ENCODE measurements around the gene CDKL5. TPM values are rescaled to one million over a fixed set of nuclear protein-coding genes. Genes with fewer than 3 reads are reported as not detected.
"Not testable (repeated sequence)": the region's sequence is repeated elsewhere in the genome, so short reads cannot be mapped to it uniquely, and the experiment has no call there.

The CDKL5 gene
- total RNA-seq, 1 experiment from 2014 or later = 2.9 TPM

DNA sequence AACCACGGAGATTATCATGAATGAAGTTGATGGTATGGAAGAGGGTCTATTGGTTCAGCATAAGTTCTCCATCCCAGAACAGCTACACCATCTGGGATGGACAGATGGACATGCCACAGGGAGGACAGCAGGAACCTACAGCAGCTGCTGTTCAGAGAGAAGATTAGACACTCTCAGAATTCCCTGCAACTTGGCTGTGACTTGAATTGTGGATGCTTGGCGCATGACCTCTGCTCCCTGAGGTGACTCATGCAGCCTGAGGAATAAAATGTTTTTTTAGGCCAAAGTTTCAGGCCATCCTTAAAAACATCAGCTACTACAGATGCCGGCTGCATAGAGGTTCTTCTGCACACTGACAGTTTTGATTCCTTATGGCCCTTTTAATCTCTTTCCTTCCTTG, 149.2 kb downstream of the CDKL5 start:
- peak; percentile 3 for DNase-seq (ENCODE audit: low spot score)

DNA sequence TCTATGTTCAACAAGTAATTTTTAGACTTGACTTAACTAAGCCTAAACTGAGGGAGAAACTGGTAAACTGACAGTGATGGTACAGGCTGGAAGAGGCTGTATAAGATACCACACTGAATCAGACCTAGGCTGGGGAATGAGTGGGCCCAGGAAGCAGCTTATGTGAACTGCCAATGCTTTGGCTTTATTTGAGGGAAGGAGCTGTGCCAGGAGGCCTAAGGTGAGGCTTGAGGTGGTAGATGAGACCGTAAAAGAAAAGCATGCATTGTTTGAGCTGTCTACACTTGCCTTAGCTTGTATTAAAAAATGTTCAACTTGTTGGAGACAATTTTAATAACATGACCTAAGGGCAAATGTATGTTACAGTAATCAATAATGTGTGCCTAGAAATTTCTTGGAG, 150.3 kb downstream of the CDKL5 start:
- DNase-seq (ENCODE audit: low spot score) = no peak

DNA sequence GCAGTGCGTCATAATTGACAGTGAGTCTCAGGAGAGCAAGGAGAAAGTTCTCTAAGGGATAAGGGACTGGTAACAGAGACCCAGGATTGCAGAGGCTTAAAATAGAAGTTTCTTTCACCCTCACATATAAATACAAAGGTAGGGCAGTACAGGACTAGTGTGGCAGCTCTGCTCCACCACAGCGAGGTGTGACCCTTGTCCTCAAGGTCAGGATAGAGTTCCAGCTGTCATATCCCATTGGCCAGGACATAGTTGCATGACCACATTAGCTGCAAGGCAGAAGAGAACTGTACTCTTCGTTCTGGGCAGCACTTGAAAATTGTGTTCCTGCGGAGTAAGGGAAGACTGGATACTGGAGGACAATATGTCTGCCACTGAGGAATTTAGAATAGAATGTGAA, 152.0 kb downstream of the CDKL5 start:
- no peak for DNase-seq (ENCODE audit: low spot score)

DNA sequence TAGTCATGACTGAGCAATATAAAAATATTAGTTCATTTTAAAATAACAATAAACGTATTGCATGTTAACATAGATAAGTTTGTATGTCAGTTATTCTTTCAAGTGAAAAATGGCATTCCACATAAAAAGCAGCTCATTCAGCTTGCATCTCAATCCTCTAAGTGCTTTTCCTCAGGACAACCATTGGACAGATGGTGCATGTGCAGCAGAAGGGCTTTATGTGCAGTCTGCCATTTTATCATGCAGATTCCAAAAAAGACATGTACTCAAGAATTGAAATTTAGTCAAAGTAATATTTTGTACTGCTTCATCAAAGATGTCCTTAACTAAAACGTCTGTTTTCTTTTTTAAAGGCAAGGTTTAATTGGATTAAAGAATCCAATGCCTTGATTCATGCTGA, 153.1 kb downstream of the CDKL5 start:
- no peak for DNase-seq (ENCODE audit: low spot score)

DNA sequence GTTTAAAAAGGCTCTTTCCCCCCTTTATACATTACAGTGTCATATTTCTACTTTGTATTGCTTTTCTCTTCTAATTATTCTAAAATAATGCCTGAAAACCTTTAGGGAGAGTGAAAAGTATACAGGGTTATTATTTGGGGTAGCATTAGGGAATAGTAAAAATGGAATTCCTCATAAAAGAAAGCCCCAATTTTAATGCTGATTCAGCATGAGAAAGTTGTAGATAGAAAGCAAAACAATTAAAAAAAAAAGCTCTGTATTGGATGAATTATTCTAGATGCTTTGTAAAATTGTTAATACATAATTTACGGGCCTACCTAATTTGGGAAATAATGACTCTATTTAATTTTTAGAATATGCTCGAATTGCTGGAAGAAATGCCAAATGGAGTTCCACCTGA, 154.1 kb downstream of the CDKL5 start:
- DNase-seq (ENCODE audit: low spot score) = no peak

DNA sequence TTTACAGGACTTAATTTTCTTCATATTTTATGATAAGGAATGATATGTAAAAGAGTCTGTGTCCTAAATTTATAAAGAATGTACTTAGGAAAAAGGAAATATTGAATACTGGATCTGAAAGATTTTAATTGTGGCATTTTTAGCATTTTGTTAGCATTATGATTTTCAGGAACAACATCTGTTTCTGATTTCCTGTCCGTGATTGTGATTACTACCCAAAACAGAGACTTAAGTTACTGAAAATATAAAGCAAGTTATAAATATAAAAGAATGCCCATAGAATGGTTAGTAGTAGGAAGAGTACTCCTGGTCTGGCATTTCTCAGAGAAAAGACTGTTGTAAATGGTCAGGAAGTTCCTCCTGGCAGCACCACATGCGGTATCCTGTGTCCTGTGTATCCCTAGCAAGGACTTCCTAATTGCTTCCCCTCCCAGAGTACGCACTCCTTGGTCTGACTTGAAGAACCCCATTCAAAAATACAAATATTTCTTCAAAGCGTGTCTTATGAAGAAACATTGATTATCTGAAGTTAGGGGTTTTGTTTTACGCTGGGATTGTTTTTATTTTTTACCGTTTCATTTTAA, 157.6 kb downstream of the CDKL5 start:
- no peak for DNase-seq (ENCODE audit: low spot score)

DNA sequence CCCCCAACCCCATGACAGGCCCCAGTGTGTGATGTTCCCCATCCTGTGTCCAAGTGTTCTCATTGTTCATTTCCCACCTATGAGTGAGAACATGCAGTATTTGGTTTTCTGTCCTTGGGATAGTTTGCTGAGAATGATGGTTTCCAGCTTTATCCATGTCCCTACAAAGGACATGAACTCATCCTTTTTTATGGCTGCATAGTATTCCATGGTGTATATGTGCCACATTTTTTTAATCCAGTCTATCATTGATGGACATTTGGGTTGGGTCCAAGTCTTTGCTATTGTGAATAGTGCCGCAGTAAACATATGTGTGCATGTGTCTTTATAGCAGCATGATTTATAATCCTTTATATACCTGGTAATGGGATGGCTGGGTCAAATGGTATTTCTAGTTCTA, 163.9 kb downstream of the CDKL5 start:
- DNase-seq (ENCODE audit: low spot score) = not testable (repeated sequence)

DNA sequence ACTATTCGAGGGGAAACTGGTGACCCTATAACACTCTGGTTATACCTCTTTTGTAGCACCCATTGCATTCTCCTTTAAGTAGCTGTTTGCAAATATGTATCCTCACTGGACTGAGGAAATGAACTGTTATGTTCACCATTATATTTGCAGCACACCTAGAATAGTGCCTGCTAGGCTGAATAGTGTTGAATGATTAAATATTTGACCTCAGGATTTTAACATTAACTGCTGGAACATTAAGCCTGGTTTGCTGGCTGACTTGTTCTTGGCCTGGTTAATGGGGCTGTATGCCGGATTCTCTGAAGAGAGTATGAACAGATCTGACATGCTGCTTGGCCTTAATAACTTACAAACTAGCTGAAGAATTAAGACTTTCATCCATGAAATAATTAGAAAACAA, 166.4 kb downstream of the CDKL5 start:
- no peak for DNase-seq (ENCODE audit: low spot score)

DNA sequence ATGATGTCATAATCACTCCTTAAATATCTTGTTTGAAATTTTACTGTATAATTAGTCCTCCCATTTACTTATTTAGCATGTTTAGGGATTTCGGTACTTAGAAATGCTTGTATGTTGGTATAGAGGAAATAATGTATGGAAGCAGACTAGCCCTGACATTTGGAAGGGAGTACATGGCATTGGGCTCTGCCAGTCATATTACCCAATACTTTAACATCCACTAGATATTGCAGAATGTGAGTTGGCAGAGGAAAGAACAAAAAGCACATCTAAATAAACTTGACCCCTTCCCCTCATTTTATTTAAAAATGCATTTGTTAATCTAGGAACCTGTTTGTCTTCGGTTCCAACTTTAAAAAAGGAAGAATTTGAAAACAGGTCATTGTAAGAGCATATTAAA, 168.7 kb downstream of the CDKL5 start:
- DNase-seq (ENCODE audit: low spot score) = no peak

DNA sequence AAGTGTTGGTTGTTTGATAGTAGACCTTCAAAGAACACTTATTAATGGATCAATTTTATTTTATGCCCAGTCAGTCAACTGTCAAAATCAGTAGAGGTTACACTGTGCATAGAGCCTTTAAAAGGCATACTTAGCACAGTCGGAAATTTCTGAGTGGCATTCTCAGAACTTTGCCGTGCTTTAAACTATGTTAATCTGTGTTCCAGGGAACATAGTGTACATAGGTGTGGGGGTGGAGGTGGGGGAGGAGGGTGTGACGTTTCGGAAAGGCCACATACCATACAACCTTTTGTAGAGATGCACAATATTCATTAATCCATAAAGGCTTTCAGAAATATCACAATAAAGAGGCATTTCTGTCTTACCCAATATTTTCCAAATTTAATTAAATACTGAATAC, 170.7 kb downstream of the CDKL5 start:
- DNase-seq (ENCODE audit: low spot score) = no peak

DNA sequence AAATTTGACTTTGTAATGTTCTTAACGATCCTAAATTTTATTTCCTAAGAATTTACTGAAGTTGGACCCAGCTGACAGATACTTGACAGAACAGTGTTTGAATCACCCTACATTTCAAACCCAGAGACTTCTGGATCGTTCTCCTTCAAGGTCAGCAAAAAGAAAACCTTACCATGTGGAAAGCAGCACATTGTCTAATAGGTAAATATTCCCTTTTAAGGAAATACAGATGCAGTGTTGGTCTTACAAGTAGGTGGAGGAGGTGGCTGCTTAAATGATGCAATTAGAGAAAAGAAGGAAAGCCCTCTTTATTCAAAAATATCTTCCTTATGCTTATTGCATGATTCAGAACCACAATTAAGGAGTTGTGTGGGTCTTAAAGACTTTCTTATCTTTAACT, 173.0 kb downstream of the CDKL5 start:
- peak; percentile 10 for DNase-seq (ENCODE audit: low spot score)

DNA sequence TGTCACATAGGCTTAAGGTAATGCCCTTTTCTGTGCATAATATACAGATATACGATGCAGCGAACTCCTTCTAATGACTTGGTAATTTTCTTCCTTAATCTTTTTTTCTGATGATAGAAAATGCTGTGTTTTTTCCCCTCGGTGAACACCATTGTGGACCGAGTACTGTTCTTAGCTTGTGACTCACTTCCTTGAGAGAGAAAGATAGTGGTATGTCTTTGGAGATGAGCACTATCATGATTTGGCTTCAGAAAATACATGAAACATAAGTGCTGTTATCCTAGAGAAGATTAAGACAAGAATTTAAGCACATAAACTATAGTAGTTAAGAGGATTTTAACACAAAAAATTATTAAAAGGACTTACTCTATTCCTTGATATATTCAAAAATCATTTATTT, 182.6 kb downstream of the CDKL5 start:
- no peak for DNase-seq (ENCODE audit: low spot score)

DNA sequence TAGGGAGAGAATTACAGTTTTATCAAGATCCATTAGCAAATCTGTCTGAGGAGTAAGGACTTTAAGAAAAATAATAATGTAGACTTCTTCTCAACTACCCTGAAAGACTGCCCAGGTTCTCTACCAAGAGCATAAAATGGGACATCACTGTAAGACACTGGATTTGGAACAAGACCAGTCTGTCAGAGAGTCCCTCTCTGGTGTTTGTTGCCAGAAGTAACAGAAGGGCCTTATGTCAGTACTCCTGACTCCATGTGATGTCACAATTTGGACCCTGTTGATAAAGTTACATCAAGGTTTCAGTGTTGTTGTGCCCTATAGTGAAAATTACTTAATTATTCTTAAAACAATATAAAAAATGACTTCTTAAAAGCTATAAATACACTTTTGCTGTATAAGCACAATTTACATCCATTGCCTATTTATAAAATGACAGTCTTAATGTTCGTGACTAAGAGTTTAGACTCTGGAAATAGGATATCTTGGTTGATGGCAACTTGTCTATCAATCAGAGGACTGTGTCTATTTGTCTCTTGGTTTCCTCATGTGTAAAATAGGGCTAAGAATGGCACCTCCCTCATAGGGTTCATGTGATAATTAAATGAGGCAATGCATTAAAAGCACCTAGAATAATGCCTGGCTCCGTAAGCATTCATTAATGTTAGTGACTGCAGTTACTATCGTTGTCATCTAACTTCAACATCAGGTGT, 188.7 kb downstream of the CDKL5 start:
- no peak for DNase-seq (ENCODE audit: low spot score)

DNA sequence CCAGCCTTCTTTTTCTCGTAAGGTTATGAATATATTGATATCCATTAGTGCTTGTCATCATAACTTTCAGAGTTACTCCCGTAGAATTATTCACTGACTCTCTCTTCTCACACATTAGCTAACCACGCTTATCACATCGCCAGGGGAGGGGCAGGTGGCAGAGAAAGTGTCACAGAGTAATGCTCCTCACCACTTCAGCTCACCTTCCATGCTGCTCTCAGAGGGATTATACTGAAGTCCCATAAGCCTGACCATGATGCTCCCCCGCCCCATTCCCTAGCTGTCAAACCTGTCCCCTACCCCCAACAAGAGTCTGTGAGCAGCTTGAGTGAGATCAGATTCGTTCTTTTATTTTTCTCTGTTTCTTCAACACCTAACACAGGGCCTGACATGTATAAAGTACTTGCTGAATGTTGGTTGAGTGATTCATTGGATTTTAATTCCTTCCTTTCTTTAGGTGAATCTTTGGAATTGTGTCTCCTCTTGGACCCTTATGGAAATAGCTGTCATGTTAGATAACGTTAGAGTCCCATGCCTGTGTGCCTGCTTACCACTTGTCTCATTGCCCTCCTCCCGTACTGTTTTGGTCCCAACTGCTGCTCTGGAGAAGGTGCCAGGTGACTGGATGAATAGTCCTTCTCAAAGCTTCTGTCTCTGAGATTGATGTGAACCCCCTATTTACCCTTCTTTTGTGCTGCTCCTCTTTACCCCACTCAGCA, 191.4 kb downstream of the CDKL5 start:
- no peak for DNase-seq (ENCODE audit: low spot score)

DNA sequence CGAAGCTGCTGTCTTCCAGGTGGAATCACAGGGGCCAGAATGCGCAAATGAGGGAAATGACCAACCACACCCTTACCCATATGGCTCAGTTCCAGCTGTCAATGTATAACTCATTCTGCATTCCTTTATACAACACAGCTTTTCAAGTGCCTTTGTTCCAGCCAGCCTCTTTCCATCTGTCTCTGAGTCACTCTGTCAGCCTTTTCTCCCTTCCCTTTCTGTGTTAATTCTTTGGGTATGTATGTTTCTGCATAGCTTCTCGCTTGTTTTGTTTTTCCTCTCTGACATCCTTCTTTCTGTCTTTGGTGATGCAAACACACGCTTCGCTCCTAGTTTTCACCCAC, 192.0 kb downstream of the CDKL5 start:
- DNase-seq (ENCODE audit: low spot score) = peak; percentile 12

DNA sequence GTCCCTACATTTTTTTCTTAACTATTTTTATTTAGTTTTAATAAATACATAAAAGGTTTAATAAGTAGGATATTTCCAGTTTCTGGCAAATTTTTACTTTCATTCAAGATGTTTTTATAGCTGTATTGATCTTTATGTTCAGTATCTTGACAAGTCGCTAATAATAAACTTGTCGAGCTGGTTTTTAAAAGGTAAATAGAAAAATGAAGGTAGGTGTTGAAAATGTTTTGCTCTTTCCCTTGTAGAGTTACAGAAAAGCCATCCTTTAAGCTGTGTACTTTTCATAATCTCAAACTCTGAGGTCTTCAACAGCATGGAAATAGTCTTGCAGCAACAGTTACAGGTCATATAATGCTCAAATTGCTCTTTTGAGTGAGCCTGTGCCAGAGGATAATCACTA, 193.9 kb downstream of the CDKL5 start:
- DNase-seq (ENCODE audit: low spot score) = no peak

DNA sequence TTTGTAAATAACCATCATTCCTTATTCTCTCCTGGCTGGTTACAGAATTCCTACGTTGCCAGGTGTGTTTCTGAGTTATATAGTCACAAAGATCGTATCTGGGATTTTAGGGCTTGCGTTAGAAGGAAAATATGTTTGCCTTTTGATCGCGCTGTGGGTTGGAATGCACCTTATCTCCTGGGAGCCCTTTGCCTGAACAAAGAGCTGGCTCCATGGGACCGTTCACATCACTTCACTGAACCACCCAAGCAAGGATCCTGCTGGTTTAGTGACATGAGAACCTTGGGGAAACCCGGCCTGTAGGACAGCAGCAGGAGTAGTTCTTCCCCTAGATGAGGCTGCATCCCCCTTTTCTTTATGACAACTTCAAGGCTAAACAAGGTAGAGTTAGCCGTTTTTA, 194.9 kb downstream of the CDKL5 start:
- DNase-seq (ENCODE audit: low spot score) = no peak

DNA sequence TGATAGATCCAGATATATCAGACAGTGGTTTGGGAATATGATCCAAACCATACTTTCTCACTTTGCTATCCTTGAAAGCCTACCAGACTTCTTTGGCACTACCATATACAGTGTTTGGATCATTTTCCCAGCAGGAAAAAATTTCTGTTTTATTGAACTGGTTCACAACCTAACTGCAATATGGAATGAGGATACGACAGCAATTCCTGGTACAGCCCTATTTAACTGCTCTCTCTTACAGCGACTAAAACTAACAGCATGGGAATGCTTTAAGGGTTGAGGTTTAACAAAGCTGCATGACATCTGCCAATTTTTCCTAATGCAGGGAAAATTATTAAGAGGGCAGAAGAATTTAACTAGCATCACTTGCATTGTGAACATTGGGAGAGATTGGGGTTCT, 199.2 kb downstream of the CDKL5 start:
- no peak for DNase-seq (ENCODE audit: low spot score)

DNA sequence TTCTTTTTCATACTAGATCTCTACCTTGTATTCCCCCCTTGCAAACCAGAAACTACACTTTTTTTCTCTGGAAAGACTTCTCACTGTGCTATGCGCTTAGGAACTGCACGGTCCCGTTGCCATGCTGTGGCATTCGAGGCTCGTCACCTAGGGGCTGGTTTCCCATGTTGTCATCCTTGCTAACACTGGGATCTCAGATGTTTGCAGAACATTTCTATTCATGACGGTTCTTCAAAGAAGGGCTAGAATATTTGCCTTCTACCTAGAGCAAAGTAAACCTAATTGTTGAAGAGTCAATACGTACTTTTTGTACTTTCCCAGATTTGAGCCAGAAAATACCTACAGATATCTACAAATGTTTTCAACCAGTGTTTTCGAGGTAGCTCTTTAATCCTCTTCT, 205.5 kb downstream of the CDKL5 start:
- DNase-seq (ENCODE audit: low spot score) = no peak

DNA sequence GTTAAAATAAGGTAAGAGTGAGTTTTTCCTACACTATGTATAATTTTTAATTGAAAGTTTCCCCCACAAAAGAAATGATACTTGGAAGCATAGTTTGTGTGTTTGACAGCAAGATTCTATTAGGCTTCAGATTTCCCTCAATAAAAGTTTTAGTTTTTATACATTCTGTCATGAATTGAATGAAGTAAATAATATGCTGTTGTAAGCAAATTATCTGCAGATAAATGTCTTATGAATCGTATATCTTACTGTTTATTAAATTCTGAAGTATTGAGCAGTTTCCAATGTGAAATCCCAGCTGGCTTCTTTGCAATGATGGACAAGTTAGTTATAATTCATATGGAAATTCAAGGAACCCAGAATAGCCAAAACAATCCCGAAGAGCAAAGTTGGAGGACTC, 213.0 kb downstream of the CDKL5 start:
- no peak for DNase-seq (ENCODE audit: low spot score)

DNA sequence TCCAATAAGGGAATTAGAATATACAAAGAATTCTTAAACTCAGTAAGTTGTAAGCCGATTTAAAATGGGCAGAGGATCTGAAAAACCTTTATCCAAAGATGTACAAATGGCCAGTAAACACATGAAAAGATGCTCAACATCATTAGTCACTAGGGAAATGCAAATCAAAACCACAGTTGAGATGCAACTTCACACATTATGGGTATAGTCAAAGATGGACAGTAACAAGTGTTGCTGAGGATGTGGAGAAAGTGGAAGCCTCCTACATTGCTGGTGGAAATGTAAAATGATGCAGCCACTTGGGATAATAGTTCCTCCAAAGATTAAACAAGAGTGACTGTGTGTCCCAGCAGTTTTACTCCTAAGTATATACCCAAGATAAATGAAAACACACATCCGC, 213.9 kb downstream of the CDKL5 start:
- DNase-seq (ENCODE audit: low spot score) = no peak

DNA sequence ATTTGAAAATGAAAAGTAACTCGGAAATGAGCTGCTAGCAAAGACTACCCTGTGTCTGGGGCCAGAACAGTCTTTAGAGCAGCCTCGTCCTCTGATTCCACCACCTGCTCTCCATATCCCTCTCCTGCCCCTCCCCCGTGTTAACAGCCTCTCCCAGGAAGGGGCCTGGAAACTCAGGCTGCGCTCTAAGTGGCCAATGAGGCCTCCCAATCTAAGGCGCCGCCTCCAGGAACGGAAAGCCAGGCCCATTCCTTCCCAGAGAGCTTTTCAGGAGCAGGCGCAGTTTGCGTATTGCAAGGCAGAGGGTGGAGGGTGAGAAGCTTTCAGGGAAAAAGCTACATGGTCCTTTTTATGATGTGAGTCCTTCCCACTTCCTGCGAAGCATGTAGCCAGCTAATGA, 215.3 kb downstream of the CDKL5 start:
- no peak for DNase-seq (ENCODE audit: low spot score)

DNA sequence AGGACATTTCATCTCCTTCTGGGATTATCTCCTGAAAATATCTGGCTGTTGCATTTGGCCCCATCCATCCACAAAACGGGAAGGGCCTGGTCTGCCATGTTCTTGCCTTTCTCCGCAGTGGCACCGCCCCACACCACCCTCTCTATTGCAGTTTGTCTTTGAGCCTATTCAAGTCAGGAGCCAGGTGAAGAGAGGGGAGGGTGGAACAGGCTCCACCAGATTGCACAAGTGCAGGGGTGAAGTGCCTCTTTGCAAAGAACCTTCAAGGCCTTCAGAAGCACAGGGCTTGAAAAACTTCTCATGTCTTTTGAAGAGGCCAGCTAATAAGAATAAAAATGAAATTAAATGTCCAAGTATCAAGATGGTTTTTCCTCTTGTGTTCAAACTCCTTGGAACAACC, 217.8 kb downstream of the CDKL5 start:
- no peak for DNase-seq (ENCODE audit: low spot score)

DNA sequence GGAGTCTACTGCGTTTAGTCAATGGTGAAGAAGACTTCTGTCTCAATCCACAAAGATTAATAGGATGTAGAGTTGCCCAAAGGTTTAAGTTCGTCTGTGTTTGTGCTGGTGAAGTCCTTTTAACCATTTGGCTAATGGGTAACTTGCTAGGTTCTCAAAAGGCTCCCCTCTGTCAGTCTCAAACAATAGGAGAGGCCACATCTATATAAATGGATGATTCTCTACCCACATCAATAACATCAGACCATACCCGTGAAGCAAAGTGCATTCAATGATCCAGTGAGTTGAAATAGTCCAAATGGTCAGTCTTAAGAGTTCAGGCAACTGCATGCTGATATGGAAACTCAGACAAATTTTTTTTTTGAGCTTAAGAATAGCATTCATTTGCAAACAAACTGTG, 218.4 kb downstream of the CDKL5 start:
- DNase-seq (ENCODE audit: low spot score) = no peak

Measured in H4 (cell line).